AG09309 (cell line): Measurements from ENCODE around the gene XYLT2.

Experiments used
- DNase-seq: peaks from one replicate; pipeline ENCODE4 v3.0.0-alpha.2; 2010; ENCODE audit warnings: low read depth
- H3K4me3 ChIP-seq: 2 replicates; pipeline ENCODE4 v1.5.1; 2011; ENCODE audit warnings: mild to moderate bottlenecking, low read depth, low read length, moderate library complexity; ENCODE audit not compliant: control insufficient read depth
- CTCF ChIP-seq: IDR thresholded peaks from 2 replicates; pipeline ENCODE4 v1.5.1; 2011; ENCODE audit warnings: mild to moderate bottlenecking, low read depth, low read length, inconsistent platforms; ENCODE audit not compliant: insufficient read depth, control insufficient read depth; ENCODE audit errors: missing control alignments

XYLT2 gene

GRCh38 chr17:50349243-50349600, 3.3 kb downstream of the XYLT2 start:
- DNase-seq: no peak
- no peak overlapping the region for H3K4me3 ChIP-seq
- TF ChIP-seq CTCF: no peak

DNA sequence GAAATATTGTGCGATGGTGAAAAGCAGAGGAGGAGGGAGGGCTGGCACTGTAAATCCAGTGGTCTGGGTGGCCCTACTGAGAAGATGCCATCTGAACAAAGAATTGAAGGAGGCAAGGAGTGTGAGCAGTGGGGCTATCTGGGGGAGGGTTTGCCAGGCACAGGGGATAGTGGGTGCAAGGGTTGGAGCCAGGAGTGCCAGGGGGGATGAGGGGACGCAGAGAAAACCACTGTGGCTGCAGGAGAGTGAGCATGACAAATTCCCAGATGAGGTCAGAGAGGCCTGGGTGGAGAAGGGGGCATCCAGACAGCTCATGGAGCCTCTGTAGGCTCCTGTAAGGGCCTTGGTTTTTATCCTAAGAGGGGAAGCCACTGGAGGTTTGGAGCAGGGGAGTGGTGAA, 4.8 kb downstream of the XYLT2 start:
- H3K4me3 ChIP-seq: no peak overlapping the region
- no peak for DNase-seq
- TF ChIP-seq CTCF: no peak

GRCh38 chr17:50352072-50352692, 6.3 kb downstream of the XYLT2 start:
- no peak for DNase-seq
- no peak overlapping the region for H3K4me3 ChIP-seq
- no peak for TF ChIP-seq CTCF

GRCh38 chr17:50352693-50353599, 7.0 kb downstream of the XYLT2 start:
- H3K4me3 ChIP-seq: no peak overlapping the region
- TF ChIP-seq CTCF: no peak
- no peak for DNase-seq

DNA sequence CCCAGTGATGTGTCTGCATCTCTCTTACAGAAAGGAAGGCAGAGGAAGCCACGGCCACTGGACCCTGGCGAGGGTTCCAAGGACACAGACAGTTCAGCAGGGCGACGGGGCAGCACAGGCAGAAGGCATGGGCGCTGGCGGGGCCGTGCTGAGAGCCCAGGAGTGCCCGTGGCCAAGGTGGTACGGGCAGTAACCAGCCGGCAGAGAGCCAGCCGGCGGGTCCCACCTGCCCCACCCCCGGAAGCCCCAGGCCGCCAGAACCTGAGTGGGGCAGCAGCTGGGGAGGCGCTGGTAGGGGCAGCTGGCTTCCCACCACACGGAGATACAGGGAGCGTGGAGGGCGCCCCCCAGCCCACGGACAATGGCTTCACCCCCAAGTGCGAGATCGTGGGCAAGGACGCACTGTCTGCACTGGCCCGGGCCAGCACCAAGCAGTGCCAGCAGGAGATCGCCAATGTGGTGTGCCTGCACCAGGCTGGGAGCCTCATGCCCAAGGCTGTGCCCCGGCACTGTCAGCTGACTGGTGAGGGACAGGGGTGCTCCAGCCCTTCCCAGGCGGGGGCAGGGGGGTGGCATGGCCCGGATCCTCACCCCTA, 7.8 kb downstream of the XYLT2 start:
- no peak overlapping the region for H3K4me3 ChIP-seq
- TF ChIP-seq CTCF: no peak
- DNase-seq: no peak

DNA sequence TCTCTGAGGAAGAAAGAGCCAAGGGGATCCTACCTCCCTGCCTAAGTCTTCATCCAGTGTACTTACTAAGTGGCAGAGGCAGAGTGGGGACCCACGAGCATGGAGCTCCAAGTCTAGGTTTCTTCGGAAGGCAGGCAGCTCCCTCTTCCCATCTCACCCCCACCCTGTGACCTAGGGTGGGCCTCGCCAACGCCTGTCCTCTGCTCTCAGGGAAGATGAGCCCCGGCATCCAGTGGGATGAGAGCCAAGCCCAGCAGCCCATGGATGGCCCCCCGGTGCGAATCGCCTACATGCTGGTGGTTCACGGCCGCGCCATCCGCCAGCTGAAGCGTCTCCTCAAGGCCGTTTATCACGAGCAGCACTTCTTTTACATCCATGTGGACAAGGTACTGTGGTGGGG, 8.3 kb downstream of the XYLT2 start:
- DNase-seq: no peak
- no peak overlapping the region for H3K4me3 ChIP-seq
- TF ChIP-seq CTCF: no peak
